Measurements from ENCODE around the gene TIGD6. TPM values are rescaled to one million over a fixed set of nuclear protein-coding genes. Genes with fewer than 3 reads are reported as not detected.

TIGD6 gene
- total and polyA plus RNA-seq, 2 experiments from 2014 or later, result 3.5 to 11.4 TPM

DNA sequence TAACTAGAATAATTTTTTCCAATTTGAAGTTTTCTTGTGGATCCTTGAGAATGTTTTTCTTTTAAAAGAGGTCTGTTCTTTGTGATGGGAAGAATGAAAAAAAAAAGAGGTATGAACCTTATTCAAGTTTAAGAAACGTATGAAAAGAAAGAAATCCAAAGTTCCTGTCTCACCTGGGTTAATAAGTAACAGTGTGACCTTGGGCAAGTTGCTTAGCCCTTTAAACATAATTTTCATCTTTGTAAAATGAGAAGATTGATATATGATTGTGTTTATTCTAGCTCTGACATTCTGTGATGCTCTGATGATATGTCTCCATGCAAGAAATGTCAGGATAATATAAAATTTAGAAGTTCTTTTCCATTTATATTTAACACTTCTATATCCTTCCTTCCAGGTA is 20.6 kb downstream of the TIGD6 start:
- Histone ChIP-seq H3K9me3 (ENCODE audit: low read depth) (no peaks in the 10 kb centered on the region), H3K4me3 (no peak overlapping the region), H3K36me3 (peaks cover 14% of the 10 kb centered on the region), H3K4me1 (ENCODE audit: low read depth) (no peaks in the 10 kb centered on the region), H3K27ac (no peak overlapping the region), H3K27me3 (no peaks in the 10 kb centered on the region)
- TF ChIP-seq, protein P1, sequence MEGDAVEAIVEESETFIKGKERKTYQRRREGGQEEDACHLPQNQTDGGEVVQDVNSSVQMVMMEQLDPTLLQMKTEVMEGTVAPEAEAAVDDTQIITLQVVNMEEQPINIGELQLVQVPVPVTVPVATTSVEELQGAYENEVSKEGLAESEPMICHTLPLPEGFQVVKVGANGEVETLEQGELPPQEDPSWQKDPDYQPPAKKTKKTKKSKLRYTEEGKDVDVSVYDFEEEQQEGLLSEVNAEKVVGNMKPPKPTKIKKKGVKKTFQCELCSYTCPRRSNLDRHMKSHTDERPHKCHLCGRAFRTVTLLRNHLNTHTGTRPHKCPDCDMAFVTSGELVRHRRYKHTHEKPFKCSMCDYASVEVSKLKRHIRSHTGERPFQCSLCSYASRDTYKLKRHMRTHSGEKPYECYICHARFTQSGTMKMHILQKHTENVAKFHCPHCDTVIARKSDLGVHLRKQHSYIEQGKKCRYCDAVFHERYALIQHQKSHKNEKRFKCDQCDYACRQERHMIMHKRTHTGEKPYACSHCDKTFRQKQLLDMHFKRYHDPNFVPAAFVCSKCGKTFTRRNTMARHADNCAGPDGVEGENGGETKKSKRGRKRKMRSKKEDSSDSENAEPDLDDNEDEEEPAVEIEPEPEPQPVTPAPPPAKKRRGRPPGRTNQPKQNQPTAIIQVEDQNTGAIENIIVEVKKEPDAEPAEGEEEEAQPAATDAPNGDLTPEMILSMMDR (IDR thresholded peaks at IDR 0.05; ENCODE audit: low read depth, low read length), result no peak
- DNase-seq (ENCODE audit: low read depth in 1 of 2, low spot score in 1 of 2), result no peak

- Histone ChIP-seq H3K36me3 (peaks cover 13% of the 10 kb centered on the region), H3K27ac (no peak overlapping the region), H3K27me3 (no peaks in the 10 kb centered on the region), H3K4me1 (ENCODE audit: low read depth) (no peaks in the 10 kb centered on the region), H3K9me3 (ENCODE audit: low read depth) (no peaks in the 10 kb centered on the region), H3K4me3 (no peak overlapping the region)
- no peak for DNase-seq (ENCODE audit: low read depth in 1 of 2, low spot score in 1 of 2)
- TF ChIP-seq, protein P1 (IDR thresholded peaks at IDR 0.05; ENCODE audit: low read depth, low read length), result no peak
Measured at GRCh38 chr5:149975409-149975808, 25.0 kb downstream of the TIGD6 start.

DNA sequence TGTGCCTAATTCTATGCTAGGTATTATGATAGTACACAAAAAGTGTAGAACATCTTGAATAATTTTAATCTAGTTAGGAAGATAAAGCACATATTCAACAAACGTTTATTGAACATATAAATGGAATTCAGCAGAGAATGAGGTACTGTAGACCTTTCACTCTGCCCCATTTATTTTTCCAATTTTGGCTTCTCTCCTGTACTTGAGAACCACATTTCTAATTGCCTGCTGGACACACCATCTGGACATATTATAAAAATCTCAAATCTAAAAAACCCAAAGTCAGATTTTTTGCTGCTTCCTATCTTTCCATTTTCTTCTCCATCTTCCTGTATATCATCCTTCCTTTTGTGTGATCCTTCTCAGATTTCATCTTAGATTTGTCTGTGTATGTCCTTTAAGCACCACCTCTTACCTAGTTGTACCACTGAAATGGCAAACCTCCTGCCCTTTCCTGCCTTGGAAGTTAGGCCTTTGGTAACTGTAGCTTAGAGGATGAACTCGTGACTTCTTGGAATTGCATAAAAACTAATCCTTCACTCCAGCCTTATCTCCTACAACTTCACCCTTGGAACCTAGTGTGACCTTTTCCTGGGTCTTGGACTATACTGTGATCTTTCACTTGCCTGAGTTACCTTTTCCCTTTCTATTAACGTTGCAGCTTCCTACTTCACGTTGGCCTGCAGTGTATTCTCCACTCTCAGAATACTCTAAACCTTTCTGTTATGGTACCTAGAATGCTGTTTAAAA is 31.1 kb downstream of the TIGD6 start:
- TF ChIP-seq, protein P1 (IDR thresholded peaks at IDR 0.05; ENCODE audit: low read depth, low read length), result no peak
- Histone ChIP-seq H3K4me3 (no peak overlapping the region), H3K36me3 (no peaks in the 10 kb centered on the region), H3K27ac (no peak overlapping the region), H3K4me1 (ENCODE audit: low read depth) (no peaks in the 10 kb centered on the region), H3K27me3 (no peaks in the 10 kb centered on the region), H3K9me3 (ENCODE audit: low read depth) (no peaks in the 10 kb centered on the region)
- DNase-seq (ENCODE audit: low read depth in 1 of 2, low spot score in 1 of 2), result no peak

DNA sequence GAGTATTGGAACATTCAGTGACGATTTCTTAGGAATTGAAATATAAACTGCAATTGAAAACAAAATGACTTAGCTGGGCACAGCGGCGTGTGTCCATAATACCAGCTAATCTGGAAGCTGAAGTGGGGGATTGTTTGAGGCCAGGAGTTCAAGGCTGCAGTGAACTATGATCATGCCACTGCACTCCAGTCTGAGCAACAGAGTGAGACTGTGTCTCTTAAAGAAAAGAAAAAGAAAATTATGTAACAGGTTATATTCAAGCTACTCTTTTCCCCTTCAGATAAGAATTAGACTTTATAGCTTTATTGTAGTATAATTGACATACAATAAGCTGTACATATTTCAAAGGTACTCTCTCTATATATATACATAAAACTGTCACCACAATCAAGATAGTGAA is 33.5 kb downstream of the TIGD6 start:
- H3K36me3 ChIP-seq, result no peaks in the 10 kb centered on the region
- H3K9me3 ChIP-seq (ENCODE audit: low read depth), result no peaks in the 10 kb centered on the region
- no peaks in the 10 kb centered on the region for H3K27me3 ChIP-seq
- DNase-seq (ENCODE audit: low read depth in 1 of 2, low spot score in 1 of 2), result no peak
- no peaks in the 10 kb centered on the region for H3K4me1 ChIP-seq (ENCODE audit: low read depth)
- TF ChIP-seq, protein P1 (IDR thresholded peaks at IDR 0.05; ENCODE audit: low read depth, low read length), result no peak
- H3K27ac ChIP-seq, result no peak overlapping the region
- no peak overlapping the region for H3K4me3 ChIP-seq

GRCh38 chr5:149963729-149964128 is 36.7 kb downstream of the TIGD6 start:
- Histone ChIP-seq H3K36me3 (no peaks in the 10 kb centered on the region), H3K27me3 (no peaks in the 10 kb centered on the region), H3K9me3 (ENCODE audit: low read depth) (no peaks in the 10 kb centered on the region), H3K4me1 (ENCODE audit: low read depth) (no peaks in the 10 kb centered on the region), H3K27ac (no peak overlapping the region), H3K4me3 (no peak overlapping the region)
- TF ChIP-seq, protein P1 (IDR thresholded peaks at IDR 0.05; ENCODE audit: low read depth, low read length), result no peak
- no peak for DNase-seq (ENCODE audit: low read depth in 1 of 2, low spot score in 1 of 2)

Measured in cardiac muscle cell (in vitro differentiated cells and primary cell).